Mammary epithelial cell (primary cell): ENCODE measurements around the gene LDLRAD4.

Source experiments
- EZH2 ChIP-seq: IDR thresholded peaks from 2 replicates; pipeline ENCODE4 v1.6.1; 2012; ENCODE audit warnings: low read length, inconsistent platforms, borderline replicate concordance
- TF ChIP-seq, protein P1 (sequence below), 2 donors: IDR thresholded peaks in 1 of 2; conservative IDR thresholded peaks in 1 of 2; 2 replicates each; pipeline ENCODE4 v1.5.1; 2011 to 2012; ENCODE audit warnings: inconsistent platforms in 2 of 2, low read length in 2 of 2, mild to moderate bottlenecking in 2 of 2, control low read depth in 1 of 2, low read depth in 1 of 2; ENCODE audit not compliant: insufficient read depth in 1 of 2; ENCODE audit errors: extremely low read depth in 1 of 2

DNA sequence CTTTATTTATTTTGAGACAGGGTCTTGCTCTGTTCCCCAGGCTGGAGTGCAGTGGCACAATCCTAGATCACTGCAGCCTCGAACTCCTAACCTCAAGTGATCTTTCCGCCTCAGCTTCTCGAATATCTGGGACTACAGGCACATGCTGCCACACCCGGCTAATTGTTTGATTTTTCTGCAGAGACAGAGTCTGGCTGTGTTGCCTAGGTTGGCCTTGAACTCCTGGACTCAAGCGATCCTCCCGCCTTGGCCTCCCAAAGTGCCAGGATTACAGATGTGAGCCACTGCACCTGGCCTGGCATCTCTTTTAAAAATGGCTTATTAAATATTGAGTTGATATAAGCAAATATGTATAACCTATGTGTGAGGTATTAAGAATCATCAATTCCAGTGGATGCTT, 298.3 kb downstream of the LDLRAD4 start:
- TF ChIP-seq, protein P1, sequence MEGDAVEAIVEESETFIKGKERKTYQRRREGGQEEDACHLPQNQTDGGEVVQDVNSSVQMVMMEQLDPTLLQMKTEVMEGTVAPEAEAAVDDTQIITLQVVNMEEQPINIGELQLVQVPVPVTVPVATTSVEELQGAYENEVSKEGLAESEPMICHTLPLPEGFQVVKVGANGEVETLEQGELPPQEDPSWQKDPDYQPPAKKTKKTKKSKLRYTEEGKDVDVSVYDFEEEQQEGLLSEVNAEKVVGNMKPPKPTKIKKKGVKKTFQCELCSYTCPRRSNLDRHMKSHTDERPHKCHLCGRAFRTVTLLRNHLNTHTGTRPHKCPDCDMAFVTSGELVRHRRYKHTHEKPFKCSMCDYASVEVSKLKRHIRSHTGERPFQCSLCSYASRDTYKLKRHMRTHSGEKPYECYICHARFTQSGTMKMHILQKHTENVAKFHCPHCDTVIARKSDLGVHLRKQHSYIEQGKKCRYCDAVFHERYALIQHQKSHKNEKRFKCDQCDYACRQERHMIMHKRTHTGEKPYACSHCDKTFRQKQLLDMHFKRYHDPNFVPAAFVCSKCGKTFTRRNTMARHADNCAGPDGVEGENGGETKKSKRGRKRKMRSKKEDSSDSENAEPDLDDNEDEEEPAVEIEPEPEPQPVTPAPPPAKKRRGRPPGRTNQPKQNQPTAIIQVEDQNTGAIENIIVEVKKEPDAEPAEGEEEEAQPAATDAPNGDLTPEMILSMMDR (conservative IDR thresholded peaks at IDR 0.05 in 1 of 2, IDR thresholded peaks at IDR 0.05 in 1 of 2; ENCODE audit: extremely low read depth in 1 of 2, insufficient read depth in 1 of 2, low read depth in 1 of 2, low read length in 2 of 2) = no peak
- no peak for TF ChIP-seq EZH2
